Adrenal gland (tissue), 12 donors: ENCODE data around the gene CAMSAP1. TPM values are rescaled to one million over a fixed set of nuclear protein-coding genes. Genes with fewer than 3 reads are reported as not detected.

Source experiments
- DNase-seq, 7 donors: peaks; one replicate each; pipeline ENCODE4 v3.0.0-alpha.2; 2019 to 2020
- H3K27ac ChIP-seq, 5 donors: fragments of 200-600 bp; sonication (generic) in 4 of 5; 1 replicate in 3 of 5; 2 replicates in 2 of 5; pipeline versions ENCODE4 v1.5.1 to v1.8.0; 2016 to 2020; ENCODE audit warnings: mild to moderate bottlenecking in 1 of 5
- H3K27me3 ChIP-seq: fragments of 200-600 bp; 2 replicates; pipeline ENCODE4 v1.8.0; 2021
- H3K36me3 ChIP-seq, 2 donors: fragments of 200-600 bp; replicated peaks in 1 of 2; 1 replicate in 1 of 2; 2 replicates in 1 of 2; pipeline versions ENCODE4 v1.5.1 to v1.8.0; 2018 to 2022
- H3K4me1 ChIP-seq, 2 donors: fragments of 200-600 bp; replicated peaks in 1 of 2; 1 replicate in 1 of 2; 2 replicates in 1 of 2; pipeline versions ENCODE4 v1.5.1 to v1.8.0; 2018 to 2021
- H3K4me3 ChIP-seq, 4 donors: fragments of 200-600 bp; sonication (generic) in 3 of 4; one replicate each; pipeline ENCODE4 v1.5.1; 2016 to 2018
- H3K9me3 ChIP-seq, 3 donors: fragments of 200-600 bp; sonication (generic) in 1 of 3; replicated peaks in 1 of 3; 1 replicate in 2 of 3; 2 replicates in 1 of 3; pipeline versions ENCODE4 v1.5.1 to v1.8.0; 2016 to 2021
- POLR2A ChIP-seq, 2 donors: fragments of 450-650 bp; IDR thresholded peaks; one replicate each; pipeline ENCODE4 v1.6.1; 2017; ENCODE audit warnings: antibody characterized with exemption in 2 of 2, mild to moderate bottlenecking in 2 of 2, moderate library complexity in 1 of 2
- WGBS, 4 donors: extraction: QIAGEN DNeasy Blood & Tissue Kit in 2 of 4; methylation state at CpG; one replicate each; pipeline versions ENCODE4 v1.1.5 to v1.1.7; 2013 to 2017; 5-methylcytosine and 5-hydroxymethylcytosine counted together
- intact Hi-C, 2 donors: fragments of 100-400 bp; cut with DNase I; formaldehyde crosslinking; loops; one replicate each; pipeline versions ENCODE4 v1.14.1 to v1.15.0; 2022 to 2023
- polyA plus RNA-seq, 3 donors: library from polyadenylated mRNA; stranded (reverse); fragments of 200-250 nt in 2 of 3; fragments of 350-450 nt in 1 of 3; fragmentation: Illumina TruSeq in 1 of 3; extraction: RNeasy Lipid Tissue Mini Kit (QIAGEN cat#74804) in 1 of 3; gene quantifications; one replicate each; pipeline ENCODE4 v1.2.3, GENCODE V29; 2013 to 2014
- total RNA-seq, 9 donors: library from RNA; depleted of rRNA in 4 of 9; stranded (reverse); fragments of >200 nt in 4 of 9; fragments of 120-200 nt in 1 of 9; fragmentation: NEBNext Ultra II Directional in 1 of 9; extraction: Animal tissue kit (Norgen Biotek cat#: 25700) in 1 of 9; gene quantifications; one replicate each; pipeline versions ENCODE4 v1.1.0 to v1.2.4, GENCODE V29; 2013 to 2023
- TF ChIP-seq, protein P1 (sequence below), 6 experiments: fragments of 450-650 bp in 4 of 6; fragments of 200-600 bp in 2 of 6; sonication (generic) in 1 of 6; IDR thresholded peaks; 1 replicate in 5 of 6; 2 replicates in 1 of 6; pipeline versions ENCODE4 v1.5.1 to v1.8.0; 2016 to 2021; ENCODE audit warnings: antibody characterized with exemption in 6 of 6, mild to moderate bottlenecking in 2 of 6, moderate library complexity in 1 of 6
- donor health status: healthy with polysubstance abuse.
- donor health status: Bipolar disorder and iron deficiency.
- donor health status: DM: yes; HTN: yes; CAD: no.
- donor health status: DM: no; HTN: no; CAD: no.
- donor health status: DM: no; HTN: no; CAD: no.
- donor health status: DM: yes; HTN: yes; CAD: no.

Gene CAMSAP1
- total and polyA plus RNA-seq, 12 donors, result 4.6 to 108 (median 27.0) TPM

DNA sequence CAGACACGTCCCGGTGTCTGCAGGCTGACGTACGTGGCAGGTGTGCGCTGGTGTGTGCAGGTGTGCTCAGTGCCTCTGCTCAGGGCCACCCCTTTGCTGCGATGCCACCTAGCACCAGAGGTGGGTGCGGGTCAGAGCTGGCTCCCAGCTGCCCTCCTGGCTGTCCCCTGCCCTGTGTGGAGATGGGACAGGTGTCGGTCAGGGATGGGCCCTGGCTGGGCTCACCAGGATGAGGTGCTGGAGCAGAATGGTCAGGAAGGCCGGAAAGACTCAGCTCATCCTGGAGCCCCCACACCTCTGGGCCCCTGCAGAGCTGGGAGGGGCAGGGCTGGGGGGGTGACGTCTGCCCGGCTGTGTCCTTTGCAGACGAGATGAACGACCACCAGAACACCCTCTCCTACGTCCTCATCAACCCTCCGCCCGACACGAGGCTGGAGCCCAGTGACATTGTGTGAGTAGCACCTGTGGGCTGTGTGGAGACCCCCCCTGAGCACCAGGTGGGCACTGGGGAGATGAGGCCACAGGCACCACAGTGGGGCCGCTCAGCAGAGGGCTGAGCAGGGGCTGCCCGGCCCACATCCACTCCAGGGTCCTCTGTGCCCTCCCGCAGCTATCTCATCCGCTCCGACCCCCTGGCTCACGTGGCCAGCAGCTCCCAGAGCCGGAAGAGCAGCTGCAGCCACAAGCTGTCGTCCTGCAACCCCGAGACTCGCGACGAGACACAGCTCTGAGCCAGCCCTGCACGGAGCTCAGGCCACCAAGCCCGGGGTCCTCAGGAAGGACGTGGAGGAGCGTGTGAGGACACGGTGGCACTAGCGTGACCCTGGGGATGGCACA is 115.7 kb downstream of the CAMSAP1 start:
- no peaks in the 10 kb centered on the region for H3K4me1 ChIP-seq
- TF ChIP-seq, protein P1, sequence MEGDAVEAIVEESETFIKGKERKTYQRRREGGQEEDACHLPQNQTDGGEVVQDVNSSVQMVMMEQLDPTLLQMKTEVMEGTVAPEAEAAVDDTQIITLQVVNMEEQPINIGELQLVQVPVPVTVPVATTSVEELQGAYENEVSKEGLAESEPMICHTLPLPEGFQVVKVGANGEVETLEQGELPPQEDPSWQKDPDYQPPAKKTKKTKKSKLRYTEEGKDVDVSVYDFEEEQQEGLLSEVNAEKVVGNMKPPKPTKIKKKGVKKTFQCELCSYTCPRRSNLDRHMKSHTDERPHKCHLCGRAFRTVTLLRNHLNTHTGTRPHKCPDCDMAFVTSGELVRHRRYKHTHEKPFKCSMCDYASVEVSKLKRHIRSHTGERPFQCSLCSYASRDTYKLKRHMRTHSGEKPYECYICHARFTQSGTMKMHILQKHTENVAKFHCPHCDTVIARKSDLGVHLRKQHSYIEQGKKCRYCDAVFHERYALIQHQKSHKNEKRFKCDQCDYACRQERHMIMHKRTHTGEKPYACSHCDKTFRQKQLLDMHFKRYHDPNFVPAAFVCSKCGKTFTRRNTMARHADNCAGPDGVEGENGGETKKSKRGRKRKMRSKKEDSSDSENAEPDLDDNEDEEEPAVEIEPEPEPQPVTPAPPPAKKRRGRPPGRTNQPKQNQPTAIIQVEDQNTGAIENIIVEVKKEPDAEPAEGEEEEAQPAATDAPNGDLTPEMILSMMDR (IDR thresholded peaks at IDR 0.05), result no peak
- no peak for TF ChIP-seq POLR2A (IDR thresholded peaks at IDR 0.05)
- no peak for DNase-seq
- H3K36me3 ChIP-seq, result no peaks in the 10 kb centered on the region
- H3K27ac ChIP-seq, result no peak overlapping the region
- no peaks in the 10 kb centered on the region for H3K9me3 ChIP-seq
- 67 to 79% (median 77%) methylated on average over 26 to 35 of the region's 35 CpGs for WGBS, 4 donors
- H3K27me3 ChIP-seq, result peaks cover 3% of the 10 kb centered on the region
- H3K4me3 ChIP-seq, result no peak overlapping the region
- intact Hi-C loops, result loop anchor here in 1 of 2 donors (10.0 kb wide), 1 partner anchor 333 kb away; no protein-coding TSS in a partner anchor

DNA sequence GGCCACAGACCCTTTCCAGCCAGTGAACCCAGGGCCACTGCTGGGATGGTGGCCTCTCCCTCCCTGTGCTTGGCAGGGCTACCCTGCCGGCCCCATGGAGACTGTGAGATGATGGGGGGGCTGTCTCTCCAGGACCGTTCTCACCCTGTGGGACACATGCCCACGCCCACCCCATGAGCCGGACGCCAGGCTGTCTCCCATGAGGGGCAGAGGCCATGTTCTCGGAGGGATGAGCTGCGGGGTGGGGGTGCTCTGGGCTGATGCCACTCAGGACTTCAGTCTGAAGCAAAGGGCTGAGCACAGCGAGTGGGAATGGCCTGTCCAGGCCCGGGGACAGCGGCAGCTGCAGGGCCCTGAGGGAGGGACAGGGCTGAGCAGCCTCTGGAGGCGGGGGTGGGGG is 116.5 kb downstream of the CAMSAP1 start:
- no peaks in the 10 kb centered on the region for H3K9me3 ChIP-seq
- no peak for TF ChIP-seq POLR2A (IDR thresholded peaks at IDR 0.05)
- TF ChIP-seq, protein P1 (IDR thresholded peaks at IDR 0.05), result no peak
- WGBS, 4 donors, result 68 to 78% (median 75%) methylated on average over 5 to 11 of the region's 11 CpGs
- H3K27me3 ChIP-seq, result peaks cover 3% of the 10 kb centered on the region
- no peak for DNase-seq
- intact Hi-C loops, result loop anchor here in 1 of 2 donors (10.0 kb wide), 1 partner anchor 334 kb away; no protein-coding TSS in a partner anchor
- no peaks in the 10 kb centered on the region for H3K36me3 ChIP-seq
- H3K4me1 ChIP-seq, result no peaks in the 10 kb centered on the region
- H3K4me3 ChIP-seq, result no peak overlapping the region
- no peak overlapping the region for H3K27ac ChIP-seq

DNA sequence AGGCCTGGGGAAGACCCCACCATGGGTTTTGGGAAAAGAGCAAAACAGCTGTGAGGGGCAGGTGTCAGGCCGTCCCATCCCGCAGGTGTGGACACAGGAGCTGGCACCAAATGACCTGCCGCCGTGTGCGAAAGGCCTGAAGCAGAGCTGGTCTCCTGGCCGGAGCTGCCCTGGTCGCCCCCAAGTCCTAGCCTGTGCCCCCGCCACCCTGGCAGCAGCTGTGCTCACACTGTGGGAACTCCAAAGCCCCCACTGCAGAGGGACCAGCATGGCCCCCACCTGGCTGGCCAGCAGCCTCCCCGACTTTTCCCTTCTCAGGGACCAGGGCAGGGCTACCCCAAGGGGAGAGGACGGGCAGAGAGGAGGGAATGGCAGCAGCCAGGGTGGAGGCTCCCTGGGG is 117.0 kb downstream of the CAMSAP1 start:
- intact Hi-C loops, result loop anchor here in 1 of 2 donors (10.0 kb wide), 1 partner anchor 334 kb away; no protein-coding TSS in a partner anchor
- TF ChIP-seq POLR2A (IDR thresholded peaks at IDR 0.05), result no peak
- TF ChIP-seq, protein P1 (IDR thresholded peaks at IDR 0.05), result no peak
- no peaks in the 10 kb centered on the region for H3K4me1 ChIP-seq
- WGBS, 4 donors, result 76 to 92% (median 88%) methylated on average over 8 to 10 of the region's 10 CpGs
- DNase-seq, result no peak
- H3K9me3 ChIP-seq, result no peaks in the 10 kb centered on the region
- H3K27me3 ChIP-seq, result peaks cover 3% of the 10 kb centered on the region
- no peak overlapping the region for H3K4me3 ChIP-seq
- H3K36me3 ChIP-seq, result no peaks in the 10 kb centered on the region
- no peak overlapping the region for H3K27ac ChIP-seq

DNA sequence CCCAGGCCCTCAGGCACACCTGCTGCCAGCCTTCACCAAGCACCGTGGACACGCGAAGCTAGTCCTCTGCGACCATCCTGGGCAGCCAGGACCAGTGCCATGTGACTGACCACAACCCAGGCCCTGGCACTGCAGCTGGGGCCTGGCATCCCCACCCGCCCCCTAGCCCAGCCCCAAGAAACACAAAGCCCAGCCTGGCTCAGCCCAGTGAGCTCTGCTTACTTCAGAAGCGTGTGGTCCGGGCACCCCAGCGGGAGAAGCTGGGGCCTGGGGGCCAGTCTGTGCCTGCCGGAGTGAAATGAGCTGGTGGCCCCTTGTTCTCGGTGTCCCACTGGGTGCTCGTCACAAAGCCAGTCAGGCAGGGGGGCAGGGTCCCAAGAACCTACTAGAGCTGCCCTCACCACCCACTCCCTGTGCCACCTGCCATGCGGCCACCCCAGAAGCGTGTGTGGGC is 117.5 kb downstream of the CAMSAP1 start:
- Histone ChIP-seq H3K27ac (no peak overlapping the region), H3K27me3 (peaks cover 3% of the 10 kb centered on the region), H3K4me3 (no peak overlapping the region), H3K36me3 (no peaks in the 10 kb centered on the region), H3K9me3 (no peaks in the 10 kb centered on the region), H3K4me1 (no peaks in the 10 kb centered on the region)
- intact Hi-C loops, result loop anchor here in 1 of 2 donors (10.0 kb wide), 1 partner anchor 335 kb away; no protein-coding TSS in a partner anchor
- DNase-seq, result no peak
- WGBS, 4 donors, result 80 to 93% (median 89%) methylated on average over 3 to 13 of the region's 13 CpGs
- TF ChIP-seq POLR2A (IDR thresholded peaks at IDR 0.05), result no peak
- TF ChIP-seq, protein P1 (IDR thresholded peaks at IDR 0.05), result no peak
